Motor neuron (in vitro differentiated cells): ENCODE measurements around the gene MIB2. TPM values are rescaled to one million over a fixed set of nuclear protein-coding genes. Genes with fewer than 3 reads are reported as not detected.
A peak's percentile ranks its signal among the peaks of the same experiment; 100 is the strongest.
"Not testable (repeated sequence)": the region's sequence is repeated elsewhere in the genome, so short reads cannot be mapped to it uniquely, and the experiment has no call there.

Source experiments
- ATAC-seq, 8 experiments: fragments of 200-7000 bp; cut with Tn5 transposase; replicated peaks in 6 of 8; 2 replicates each; pipeline ENCODE4 v1.8.0; 2021; ENCODE audit warnings: mild to moderate bottlenecking in 8 of 8, moderate library complexity in 8 of 8
- H3K27ac ChIP-seq, 2 donors: fragments of 250-450 bp; sonication (Bioruptor Pico); 2 replicates each; pipeline ENCODE4 v1.9.0; 2021; ENCODE audit warnings: antibody characterized with exemption in 2 of 2, mild to moderate bottlenecking in 2 of 2, moderate library complexity in 1 of 2
- H3K4me1 ChIP-seq, 2 donors: fragments of 250-450 bp; sonication (Bioruptor Pico); replicated peaks in 1 of 2; 2 replicates each; pipeline ENCODE4 v1.6.1; 2021; ENCODE audit warnings: antibody characterized with exemption in 2 of 2, mild to moderate bottlenecking in 2 of 2, moderate library complexity in 1 of 2
- H3K4me3 ChIP-seq, 5 donors: fragments of 250-450 bp; sonication (Bioruptor Pico); 2 replicates each; pipeline ENCODE4 v1.9.0; 2021; ENCODE audit warnings: antibody characterized with exemption in 5 of 5, mild to moderate bottlenecking in 5 of 5, moderate library complexity in 4 of 5
- WGBS, 10 experiments: fragments of 450-650 bp; shearing (Covaris generic); methylation state at CpG; one replicate each; pipeline ENCODE4 v1.0.0; 2022; 5-methylcytosine and 5-hydroxymethylcytosine counted together
- in situ Hi-C, 9 experiments: fragments of 400-800 bp; cut with MboI; loops; one replicate each; pipeline ENCODE4 v1.15.0; 2021; ENCODE audit warnings: low sequenced_read_pairs in 9 of 9, low pct_unique_long_range_greater_than_20kb in 2 of 9; ENCODE audit not compliant: unreplicated experiment in 9 of 9
- total RNA-seq, 8 experiments: library from RNA; unstranded; fragments of 300-600 nt; gene quantifications; 2 replicates each; pipeline versions ENCODE4 v1.2.3 to v1.2.4, GENCODE V29; 2022

The MIB2 gene
- total RNA-seq, 8 experiments from 2014 or later, result 19.4 to 71.9 (median 41.6) TPM

DNA sequence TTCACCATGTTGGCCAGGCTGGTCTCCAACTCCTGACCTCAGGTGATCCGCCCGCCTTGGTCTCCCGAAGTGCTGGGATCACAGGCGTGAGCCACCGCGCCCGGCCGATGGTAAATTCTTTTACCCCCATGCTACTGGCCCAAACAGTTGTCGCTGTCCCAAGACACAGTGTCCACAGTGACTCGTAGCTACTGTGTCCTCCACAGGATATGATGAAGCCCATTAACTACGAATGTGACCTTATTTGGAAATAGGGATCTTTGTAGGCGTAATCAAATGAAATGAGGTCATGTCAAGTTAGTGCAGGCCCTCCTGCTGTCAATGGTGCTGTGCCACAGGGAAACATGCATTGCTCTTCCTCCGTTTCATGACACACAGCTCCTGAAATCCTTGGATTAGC is 23.8 kb upstream of the MIB2 start:
- H3K4me3 ChIP-seq, result no peak overlapping the region
- no peak overlapping the region for H3K27ac ChIP-seq
- WGBS, 10 experiments, result 17 to 100% (median 92%) methylated on average over 1 to 8 of the region's 13 CpGs; no CpG with 5 or more reads in 2 of the 10 experiments
- in situ Hi-C loops, result no loop called here
- ATAC-seq, result peak in 4 of 8 experiments; percentile 16 to 29 (median 22)
- H3K4me1 ChIP-seq, result no peaks in the 10 kb centered on the region

DNA sequence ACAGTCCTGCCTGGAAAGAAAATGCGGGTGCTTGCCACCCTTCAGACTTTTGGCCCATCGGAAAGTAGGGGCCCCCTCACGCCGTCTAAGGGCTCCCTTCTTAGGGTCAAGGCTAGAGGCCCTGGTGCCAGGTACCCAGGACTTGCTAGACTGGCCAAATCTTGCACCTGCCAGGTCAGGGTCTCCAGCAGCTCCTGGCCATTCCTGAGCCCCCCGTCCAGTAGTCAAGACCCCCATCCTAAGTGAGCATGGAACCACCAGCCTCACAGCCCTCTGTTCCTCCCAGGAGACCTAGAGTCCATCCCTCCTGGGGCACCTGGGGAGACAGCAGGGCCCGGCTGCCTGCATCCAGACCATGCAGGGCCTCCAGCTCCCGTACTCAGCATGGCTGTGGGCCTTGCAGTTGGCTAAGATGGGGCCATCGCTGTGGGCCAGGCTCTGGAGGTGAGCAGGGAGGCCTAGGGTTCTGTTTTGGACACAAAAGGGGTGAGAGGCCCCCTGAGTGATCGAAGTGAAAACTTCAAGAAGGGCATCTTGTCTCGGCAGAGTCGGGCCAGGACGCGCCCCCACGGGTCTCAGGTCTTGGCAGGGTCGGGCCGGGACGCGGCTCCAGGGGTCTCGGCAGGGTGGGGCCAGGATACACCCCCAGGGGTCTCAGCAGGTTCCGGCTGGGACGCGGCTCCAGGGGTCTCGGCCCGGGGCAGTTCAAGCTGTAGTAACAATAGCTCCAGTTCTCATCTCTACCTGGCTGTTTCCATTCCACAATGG is 21.3 kb upstream of the MIB2 start:
- in situ Hi-C loops, result no loop called here

DNA sequence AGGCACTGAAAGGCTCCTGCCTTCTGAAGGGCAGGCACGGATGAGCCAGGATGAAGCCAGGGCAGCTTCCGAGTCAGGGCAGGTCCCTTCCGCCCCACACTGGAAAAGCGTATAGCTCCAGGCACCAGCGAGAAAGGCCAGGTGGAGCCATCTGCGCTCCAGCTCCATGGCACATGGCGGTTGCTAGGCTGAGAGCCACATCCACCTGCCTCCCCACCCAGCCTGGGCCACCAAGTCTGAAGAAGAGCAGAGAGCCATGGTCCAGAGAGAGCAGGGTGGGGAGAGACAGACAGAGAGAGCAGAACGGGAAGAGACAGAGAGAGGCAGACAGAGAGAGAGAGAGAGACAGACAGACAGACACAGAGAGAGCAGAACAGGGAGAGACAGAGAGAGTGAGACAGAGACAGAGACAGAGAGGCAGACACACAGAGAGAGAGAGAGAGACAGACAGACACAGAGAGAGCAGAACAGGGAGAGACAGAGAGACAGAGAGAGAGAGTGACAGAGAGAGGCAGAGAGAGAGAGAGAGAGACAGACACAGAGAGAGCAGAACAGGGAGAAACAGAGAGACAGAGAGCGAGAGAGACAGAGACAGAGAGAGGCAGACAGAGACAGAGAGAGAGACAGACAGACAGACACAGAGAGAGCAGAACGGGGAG is 20.6 kb upstream of the MIB2 start:
- H3K4me1 ChIP-seq, result peaks cover 16 to 19% of the 10 kb centered on the region in 2 donors
- H3K4me3 ChIP-seq, result no peak overlapping the region
- no peak overlapping the region for H3K27ac ChIP-seq
- peak in 2 of 8 experiments; percentile 24 to 47 for ATAC-seq
- in situ Hi-C loops, result no loop called here
- 22 to 72% (median 50%) methylated on average over 2 to 10 of the region's 10 CpGs for WGBS, 10 experiments

More for the DNA sequence above, 21.3 kb upstream of the MIB2 start:
- peaks cover 14 to 15% of the 10 kb centered on the region in 2 donors for H3K4me1 ChIP-seq
- no peak overlapping the region for H3K4me3 ChIP-seq
- H3K27ac ChIP-seq, result no peak overlapping the region
- 50 to 100% (median 80%) methylated on average over 1 to 18 of the region's 24 CpGs; no CpG with 5 or more reads in 1 of the 10 experiments for WGBS, 10 experiments
- ATAC-seq, result no peak

DNA sequence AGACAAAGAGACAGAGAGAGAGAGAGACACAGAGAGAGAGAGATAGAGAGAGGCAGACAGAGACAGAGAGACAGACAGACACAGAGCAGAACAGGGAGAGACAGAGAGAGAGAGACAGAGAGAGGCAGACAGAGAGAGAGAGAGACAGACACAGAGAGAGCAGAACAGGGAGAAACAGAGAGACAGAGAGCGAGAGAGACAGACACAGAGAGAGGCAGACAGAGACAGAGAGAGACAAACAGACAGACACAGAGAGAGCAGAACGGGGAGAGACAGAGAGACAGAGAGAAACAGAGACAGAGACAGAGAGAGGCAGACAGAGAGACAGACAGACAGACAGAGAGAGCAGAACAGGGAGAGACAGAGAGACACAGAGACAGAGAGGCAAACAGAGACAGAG is 20.0 kb upstream of the MIB2 start:
- H3K27ac ChIP-seq, in situ Hi-C loops, ATAC-seq, H3K4me3 ChIP-seq: not testable (repeated sequence)
- 19 to 63% (median 41%) methylated on average over 1 to 2 of the region's 2 CpGs for WGBS, 10 experiments
- H3K4me1 ChIP-seq, result peaks cover 16 to 19% of the 10 kb centered on the region in 2 donors

DNA sequence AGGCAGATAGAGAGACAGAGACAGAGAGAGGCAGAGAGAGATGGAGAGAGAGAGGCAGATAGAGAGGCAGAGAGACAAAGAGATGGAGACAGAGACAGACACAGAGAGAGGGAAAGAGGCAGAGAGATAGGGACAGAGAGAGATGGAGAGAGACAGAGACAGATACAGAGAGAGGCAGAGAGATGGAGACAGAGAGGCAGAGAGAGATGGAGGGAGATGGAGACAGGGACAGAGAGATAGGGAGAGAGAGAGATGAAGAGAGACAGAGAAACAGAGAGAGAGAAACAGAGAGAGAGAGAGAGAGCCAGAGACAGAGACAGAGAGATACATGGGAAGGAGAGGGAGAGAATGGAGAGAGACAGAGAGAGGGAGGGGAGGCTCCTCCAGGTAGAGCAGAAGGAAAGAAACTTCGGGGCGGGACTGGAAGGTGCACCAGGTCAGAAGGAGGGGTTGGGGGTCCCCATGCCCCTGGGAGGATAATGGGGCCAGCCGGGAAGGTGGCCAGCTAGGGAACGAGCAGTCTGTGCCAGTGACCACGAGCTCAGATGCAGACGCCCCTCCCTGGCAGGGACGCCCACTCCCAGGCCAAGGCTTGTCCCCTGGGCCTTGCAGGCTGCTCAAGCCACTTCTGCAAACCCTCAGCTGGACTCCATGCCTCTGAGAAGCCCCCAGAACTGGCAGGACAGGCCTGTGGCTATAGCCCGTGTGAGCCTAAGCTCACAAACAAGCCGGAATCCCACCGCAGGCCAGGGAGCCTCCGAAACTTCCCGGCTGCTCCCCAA is 18.6 kb upstream of the MIB2 start:
- ATAC-seq, result no peak
- 27 to 96% (median 56%) methylated on average over 2 to 5 of the region's 12 CpGs; no CpG with 5 or more reads in 3 of the 10 experiments for WGBS, 10 experiments
- peak overlapping the region in 1 of 5 donors; percentile 22 for H3K4me3 ChIP-seq

DNA sequence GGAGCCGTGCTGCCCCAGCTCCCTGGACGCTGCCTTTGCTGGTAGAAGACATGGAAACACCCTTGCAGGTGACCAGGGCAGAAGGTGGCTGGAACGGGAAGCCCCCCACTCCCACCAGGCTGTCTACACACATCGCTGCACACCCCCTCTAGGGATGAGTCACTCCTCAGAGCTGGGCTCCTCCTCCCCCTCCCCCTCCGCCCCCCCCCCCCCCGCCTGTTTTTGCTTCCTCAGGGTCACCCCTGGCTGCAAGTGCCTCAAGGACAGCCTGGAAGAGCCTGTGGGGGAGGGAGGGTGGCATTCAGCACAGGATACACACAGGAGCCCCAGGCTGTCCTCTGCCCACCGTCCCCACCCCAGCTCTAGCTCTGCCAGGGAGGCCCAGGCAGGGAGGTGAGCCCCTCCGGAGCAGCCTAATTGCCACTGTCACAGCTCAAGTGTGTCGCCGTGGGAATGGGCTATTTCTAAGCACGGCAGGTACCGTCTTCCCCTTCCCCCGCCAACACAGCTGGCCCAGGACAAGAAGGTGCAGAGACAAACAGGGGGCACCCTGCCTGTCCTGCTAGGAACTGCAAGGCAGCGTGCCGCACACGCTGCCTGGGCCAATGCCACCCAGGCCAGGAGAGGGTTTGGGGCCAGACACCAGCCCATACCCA is 17.9 kb upstream of the MIB2 start:
- Histone ChIP-seq H3K4me1 (peaks cover 21 to 25% of the 10 kb centered on the region in 2 donors), H3K4me3 (peak overlapping the region in 2 of 5 donors; percentile 8 to 22), H3K27ac (no peak overlapping the region)
- peak in 7 of 8 experiments; percentile 4 to 56 (median 49) for ATAC-seq
- WGBS, 10 experiments, result 0 to 21% (median 5%) methylated on average over 1 to 3 of the region's 16 CpGs; no CpG with 5 or more reads in 6 of the 10 experiments
- in situ Hi-C loops, result no loop called here

More for the DNA sequence above, 18.6 kb upstream of the MIB2 start:
- Histone ChIP-seq H3K4me1 (peaks cover 21 to 25% of the 10 kb centered on the region in 2 donors), H3K27ac (no peak overlapping the region)
- in situ Hi-C loops, result no loop called here

DNA sequence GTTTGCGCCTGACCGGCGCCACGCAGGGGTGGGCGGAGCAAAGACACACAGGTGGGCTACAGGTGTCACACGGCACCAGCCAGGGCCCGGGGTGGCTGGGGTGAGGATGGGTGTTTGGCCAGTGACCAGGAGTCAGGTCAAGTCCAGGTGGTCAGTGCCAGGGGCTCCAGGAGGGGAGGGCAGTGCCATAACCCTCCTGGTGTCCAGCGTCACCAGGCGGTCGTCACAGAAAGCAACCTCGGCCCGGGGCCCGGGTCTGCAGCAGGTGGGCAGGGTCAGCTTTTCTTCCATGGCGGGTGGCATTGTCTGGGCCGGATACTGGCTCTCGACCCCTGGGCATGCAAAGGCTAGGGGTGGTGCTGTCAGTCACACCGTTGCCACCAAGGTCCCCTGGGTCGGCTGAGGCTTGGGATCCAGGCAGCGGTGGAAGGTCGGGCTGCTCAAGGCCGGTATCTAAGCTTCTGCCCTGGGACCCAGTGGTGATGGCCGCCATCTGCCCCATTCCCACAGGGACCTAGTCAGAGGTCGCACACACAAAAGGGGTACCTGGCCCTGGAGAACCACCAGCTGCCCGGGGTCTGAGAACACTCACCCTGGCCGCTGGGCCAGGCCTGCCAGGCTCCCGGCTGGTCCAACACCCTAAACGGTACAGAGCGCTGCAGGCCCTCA is 17.1 kb upstream of the MIB2 start:
- Histone ChIP-seq H3K27ac (no peak overlapping the region), H3K4me3 (no peak overlapping the region), H3K4me1 (peaks cover 21 to 25% of the 10 kb centered on the region in 2 donors)
- in situ Hi-C loops, result no loop called here
- ATAC-seq, result no peak
- WGBS, 10 experiments, result 70 to 88% (median 83%) methylated on average over 1 to 23 of the region's 28 CpGs; no CpG with 5 or more reads in 4 of the 10 experiments

DNA sequence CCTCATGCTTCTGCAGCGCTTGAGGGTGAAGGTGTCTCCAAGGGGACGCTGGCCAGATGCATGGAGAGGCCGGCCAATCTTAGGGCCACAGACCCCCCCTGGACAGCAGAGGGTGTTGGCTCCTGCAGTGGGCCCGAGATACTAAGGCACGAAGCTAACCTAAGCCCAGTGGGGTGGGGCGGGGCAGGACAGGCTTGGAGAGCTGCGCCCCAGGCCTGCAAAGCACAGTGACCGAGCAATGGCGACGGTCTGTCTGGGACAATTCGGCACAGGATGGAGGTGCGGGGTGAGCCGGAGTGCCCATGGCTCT is 16.6 kb upstream of the MIB2 start:
- Histone ChIP-seq H3K4me1 (peaks cover 21 to 25% of the 10 kb centered on the region in 2 donors), H3K4me3 (peak overlapping the region in 4 of 5 donors; percentile 42 to 61 (median 52)), H3K27ac (no peak overlapping the region)
- WGBS, 10 experiments, result 76 to 100% (median 80%) methylated on average over 2 to 10 of the region's 13 CpGs; no CpG with 5 or more reads in 7 of the 10 experiments
- in situ Hi-C loops, result no loop called here
- no peak for ATAC-seq

DNA sequence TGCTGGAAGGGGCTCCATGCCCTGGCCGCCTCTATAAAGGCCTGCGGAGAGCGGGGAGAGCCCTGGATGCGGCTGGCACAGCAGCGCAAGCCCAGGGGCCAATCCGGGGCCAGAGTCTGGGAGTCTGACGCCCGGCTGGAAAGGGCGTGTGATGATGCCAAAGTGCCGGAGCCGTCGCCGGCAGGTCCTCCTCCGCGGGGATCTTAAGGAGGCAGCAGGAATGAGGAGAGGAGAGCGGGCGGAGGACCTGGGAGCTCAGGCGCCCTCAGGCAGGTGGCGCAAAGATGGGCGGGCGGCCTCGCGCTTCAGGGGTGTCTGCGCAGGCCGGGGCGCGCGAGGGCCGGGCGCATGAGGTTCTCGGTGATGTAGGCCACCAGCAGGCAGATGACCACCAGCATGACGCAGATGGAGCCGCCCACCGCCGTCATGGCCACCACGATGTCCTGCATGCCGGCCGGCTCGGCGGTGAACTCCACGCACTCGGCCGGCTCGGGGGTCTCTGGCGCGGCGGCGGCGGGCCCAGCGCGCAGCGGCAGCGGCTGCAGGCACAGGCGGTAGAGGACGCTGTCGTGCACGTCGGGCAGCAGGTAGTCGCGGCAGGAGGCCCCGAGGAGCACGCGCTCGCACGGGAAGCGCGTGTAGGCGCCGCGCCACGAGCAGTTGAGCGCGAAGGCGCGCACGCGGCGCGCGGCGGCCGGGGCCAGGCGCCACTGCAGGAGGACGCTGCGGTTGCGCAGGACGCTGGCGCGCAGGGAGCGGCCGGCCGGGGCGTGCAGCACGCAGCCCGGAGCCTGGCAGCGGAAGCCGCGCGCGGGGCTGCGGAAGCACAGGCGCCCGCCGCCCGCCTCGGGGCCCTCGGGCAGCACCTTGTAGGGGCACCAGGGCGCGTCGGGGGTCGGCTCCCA is 16.0 kb upstream of the MIB2 start:
- Histone ChIP-seq H3K4me3 (peak overlapping the region; percentile 36 to 61 (median 46)), H3K4me1 (peaks cover 21 to 25% of the 10 kb centered on the region in 2 donors), H3K27ac (peak overlapping the region in 1 of 2 donors; percentile 56)
- peak; percentile 51 to 71 (median 60) for ATAC-seq
- WGBS, 10 experiments, result 2 to 80% (median 15%) methylated on average over 1 to 23 of the region's 111 CpGs; no CpG with 5 or more reads in 4 of the 10 experiments
- in situ Hi-C loops, result no loop called here

DNA sequence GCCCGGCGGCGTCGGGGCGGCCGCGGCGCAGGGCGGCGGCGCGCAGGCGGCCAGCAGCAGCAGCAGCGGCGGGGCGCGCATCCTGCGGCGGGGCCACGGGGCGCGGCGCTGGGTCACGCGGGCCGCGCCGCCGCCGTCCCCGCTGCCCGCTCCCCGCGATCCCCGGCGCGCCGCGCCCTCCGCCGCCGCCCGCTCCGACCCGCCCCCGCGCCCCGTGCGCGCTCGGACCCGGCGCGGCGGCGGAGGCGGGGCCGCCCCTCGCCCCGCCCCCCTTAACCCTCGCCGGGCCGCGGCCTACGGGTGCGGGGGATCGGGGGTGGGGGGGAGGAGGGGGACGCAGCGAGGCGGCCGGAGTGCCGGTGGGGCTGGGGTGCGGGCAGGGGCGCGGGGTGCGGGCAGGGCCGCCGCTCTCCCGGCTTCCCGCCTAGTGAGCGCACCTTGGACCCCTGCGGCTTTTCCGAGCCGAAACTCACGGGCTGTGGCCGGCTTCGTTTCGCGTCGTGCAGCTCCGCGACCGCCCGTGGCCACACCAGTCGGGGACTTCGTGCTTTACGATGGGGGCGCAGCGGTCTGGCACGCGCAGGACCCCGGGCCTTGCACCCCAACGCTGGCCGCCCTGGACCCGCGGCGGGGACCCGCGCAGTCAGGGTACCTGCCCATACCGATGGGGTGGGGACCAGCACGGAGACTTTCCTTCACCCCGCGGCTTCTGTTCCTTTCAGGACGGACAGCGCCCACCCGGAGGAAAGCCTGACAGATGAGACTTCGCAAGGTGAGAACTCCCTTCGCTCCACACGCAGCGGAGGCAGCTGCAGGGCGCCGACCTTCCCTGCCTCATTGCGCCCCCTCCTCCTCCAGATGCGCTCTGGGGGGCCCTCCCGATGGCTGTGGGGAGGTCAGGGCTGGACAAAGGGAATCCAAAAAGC is 15.1 kb upstream of the MIB2 start, which contains the start of gene FNDC10:
TSS of gene FNDC10 (minus strand) at position 201 of the 926 bp plus-strand sequence. CDS start at position 81, 120 bp downstream.
- Histone ChIP-seq H3K4me1 (peaks cover 21 to 25% of the 10 kb centered on the region in 2 donors), H3K4me3 (peak within 1 kb of the TSS; percentile 36 to 61 (median 46)), H3K27ac (peak within 1 kb of the TSS in 1 of 2 donors; percentile 56)
- WGBS, 10 experiments, result 0% methylated on average over 1 to 5 of the region's 125 CpGs; no CpG with 5 or more reads in 7 of the 10 experiments
- ATAC-seq, result peak; percentile 33 to 57 (median 48)
- in situ Hi-C loops, result loop anchor here in 1 of 9 experiments (10.0 kb wide), 1 partner anchor 55 kb away; the partner anchor contains the start of gene TMEM240
